Liver (tissue), 9 donors: ENCODE measurements around the gene DFFB. TPM values are rescaled to one million over a fixed set of nuclear protein-coding genes. Genes with fewer than 3 reads are reported as not detected.

Experiments used
- DNase-seq: peaks from one replicate; pipeline ENCODE4 v3.0.0-alpha.2; 2017; ENCODE audit warnings: low spot score
- H3K27ac ChIP-seq, 2 donors: one replicate each; pipeline ENCODE4 v1.7.0; 2013; ENCODE audit warnings: inconsistent platforms in 2 of 2, low read length in 2 of 2, control low read depth in 1 of 2, low read depth in 1 of 2, mild to moderate bottlenecking in 1 of 2
- H3K27me3 ChIP-seq, 4 donors: one replicate each; pipeline versions ENCODE4 v1.6.1 to v1.7.0; 2013; ENCODE audit warnings: low read length in 3 of 4, inconsistent platforms in 1 of 4, mild to moderate bottlenecking in 1 of 4, moderate library complexity in 1 of 4; ENCODE audit not compliant: control insufficient read depth in 4 of 4, insufficient read depth in 4 of 4
- H3K36me3 ChIP-seq, 4 donors: one replicate each; pipeline versions ENCODE4 v1.6.1 to v1.7.0; 2013; ENCODE audit warnings: low read length in 3 of 4, mild to moderate bottlenecking in 3 of 4, low read depth in 1 of 4, moderate library complexity in 1 of 4; ENCODE audit not compliant: control insufficient read depth in 4 of 4, insufficient read depth in 3 of 4
- H3K4me1 ChIP-seq, 4 donors: one replicate each; pipeline versions ENCODE4 v1.6.1 to v1.7.0; 2013; ENCODE audit warnings: low read length in 3 of 4, mild to moderate bottlenecking in 3 of 4, moderate library complexity in 1 of 4; ENCODE audit not compliant: control insufficient read depth in 4 of 4, insufficient read depth in 4 of 4
- H3K4me3 ChIP-seq, 3 donors: one replicate each; pipeline versions ENCODE4 v1.6.1 to v1.7.0; 2013; ENCODE audit warnings: low read length in 3 of 3, control low read depth in 1 of 3, low read depth in 1 of 3, mild to moderate bottlenecking in 1 of 3
- H3K9ac ChIP-seq, 2 donors: one replicate each; pipeline ENCODE4 v1.7.0; 2013; ENCODE audit warnings: low read length in 2 of 2, mild to moderate bottlenecking in 2 of 2, moderate library complexity in 2 of 2, control low read depth in 1 of 2, low read depth in 1 of 2
- H3K9me3 ChIP-seq, 4 donors: one replicate each; pipeline versions ENCODE4 v1.6.1 to v1.7.0; 2013; ENCODE audit warnings: low read length in 3 of 4; ENCODE audit not compliant: control insufficient read depth in 4 of 4
- EGR1 ChIP-seq, 2 donors: IDR thresholded peaks; 2 replicates each; pipeline ENCODE4 v1.6.1; 2016 to 2018; ENCODE audit warnings: antibody characterized with exemption in 2 of 2, low read depth in 2 of 2
- FOXA1 ChIP-seq: IDR thresholded peaks from 2 replicates; pipeline ENCODE4 v1.6.1; 2016; ENCODE audit warnings: antibody characterized with exemption
- FOXA2 ChIP-seq: IDR thresholded peaks from 2 replicates; pipeline ENCODE4 v1.6.1; 2016; ENCODE audit warnings: antibody characterized with exemption
- GABPA ChIP-seq, 2 donors: IDR thresholded peaks in 1 of 2; conservative IDR thresholded peaks in 1 of 2; 2 replicates each; pipeline ENCODE4 v1.6.1; 2016; ENCODE audit warnings: antibody characterized with exemption in 2 of 2, mild to moderate bottlenecking in 1 of 2, moderate library complexity in 1 of 2
- HNF4A ChIP-seq, 2 donors: conservative IDR thresholded peaks; 2 replicates each; pipeline ENCODE4 v1.6.1; 2016; ENCODE audit warnings: antibody characterized with exemption in 2 of 2, mild to moderate bottlenecking in 2 of 2
- HNF4G ChIP-seq: IDR thresholded peaks from 2 replicates; pipeline ENCODE4 v1.6.1; 2016; ENCODE audit warnings: antibody characterized with exemption
- JUND ChIP-seq, 2 donors: IDR thresholded peaks; 2 replicates each; pipeline ENCODE4 v1.6.1; 2016; ENCODE audit warnings: antibody characterized with exemption in 2 of 2
- NR2F2 ChIP-seq: IDR thresholded peaks from 2 replicates; pipeline ENCODE4 v1.6.1; 2016; ENCODE audit warnings: antibody characterized with exemption
- RAD21 ChIP-seq, 2 donors: IDR thresholded peaks; 2 replicates each; pipeline ENCODE4 v1.6.1; 2016; ENCODE audit warnings: antibody characterized with exemption in 2 of 2, mild to moderate bottlenecking in 2 of 2
- RXRA ChIP-seq, 2 donors: IDR thresholded peaks; 2 replicates each; pipeline ENCODE4 v1.6.1; 2017 to 2018; ENCODE audit warnings: antibody characterized with exemption in 2 of 2, mild to moderate bottlenecking in 1 of 2
- SP1 ChIP-seq: IDR thresholded peaks from 2 replicates; pipeline ENCODE4 v1.6.1; 2018; ENCODE audit warnings: antibody characterized with exemption, mild to moderate bottlenecking
- TAF1 ChIP-seq: conservative IDR thresholded peaks from 2 replicates; pipeline ENCODE4 v1.6.1; 2016; ENCODE audit warnings: antibody characterized with exemption, mild to moderate bottlenecking
- YY1 ChIP-seq: IDR thresholded peaks from 2 replicates; pipeline ENCODE4 v1.6.1; 2016; ENCODE audit warnings: antibody characterized with exemption, mild to moderate bottlenecking
- WGBS: extraction: QIAGEN DNeasy Blood & Tissue Kit; methylation state at CpG from one replicate; pipeline ENCODE4 v1.1.7; 2013; 5-methylcytosine and 5-hydroxymethylcytosine counted together
- polyA plus RNA-seq, 2 donors: library from polyadenylated mRNA; stranded (reverse) in 1 of 2; unstranded in 1 of 2; fragments of 200-250 nt in 1 of 2; fragments of >200 nt in 1 of 2; fragmentation: Nextera tagmentation in 1 of 2; extraction: Ambion mirVana in 1 of 2; gene quantifications; one replicate each; pipeline versions ENCODE4 v1.2.1 to v1.2.3, GENCODE V29; 2013 to 2015
- total RNA-seq, 2 donors: library from RNA; depleted of rRNA; stranded (reverse); fragments of >200 nt; gene quantifications; one replicate each; pipeline ENCODE4 v1.2.3, GENCODE V29; 2014
- TF ChIP-seq, protein P1 (sequence below): IDR thresholded peaks from 2 replicates; pipeline ENCODE4 v1.6.1; 2016; ENCODE audit warnings: antibody characterized with exemption, mild to moderate bottlenecking
- TF ChIP-seq, protein P2 (sequence below): IDR thresholded peaks from 2 replicates; pipeline ENCODE4 v1.6.1; 2016; ENCODE audit warnings: antibody characterized with exemption
- TF ChIP-seq, protein P3 (sequence below): IDR thresholded peaks from 2 replicates; pipeline ENCODE4 v1.6.1; 2016; ENCODE audit warnings: antibody characterized with exemption
- TF ChIP-seq, protein P4 (sequence below): fragments of 150-350 bp; IDR thresholded peaks from 2 replicates; pipeline ENCODE4 v1.5.1; 2017; ENCODE audit warnings: improper control_type of control experiment, low read depth, low read length; ENCODE audit not compliant: missing input control
- TF ChIP-seq, protein P5 (sequence below): IDR thresholded peaks from 2 replicates; pipeline ENCODE4 v1.6.1; 2016; ENCODE audit warnings: antibody characterized with exemption
- donor health status: healthy.
- donor health status: healthy.
- donor health status: healthy.
- donor health status: healthy.
- donor health status: healthy.

Gene DFFB
- total and polyA plus RNA-seq, 4 donors = 0.92 to 6.1 (median 2.9) TPM

DNA sequence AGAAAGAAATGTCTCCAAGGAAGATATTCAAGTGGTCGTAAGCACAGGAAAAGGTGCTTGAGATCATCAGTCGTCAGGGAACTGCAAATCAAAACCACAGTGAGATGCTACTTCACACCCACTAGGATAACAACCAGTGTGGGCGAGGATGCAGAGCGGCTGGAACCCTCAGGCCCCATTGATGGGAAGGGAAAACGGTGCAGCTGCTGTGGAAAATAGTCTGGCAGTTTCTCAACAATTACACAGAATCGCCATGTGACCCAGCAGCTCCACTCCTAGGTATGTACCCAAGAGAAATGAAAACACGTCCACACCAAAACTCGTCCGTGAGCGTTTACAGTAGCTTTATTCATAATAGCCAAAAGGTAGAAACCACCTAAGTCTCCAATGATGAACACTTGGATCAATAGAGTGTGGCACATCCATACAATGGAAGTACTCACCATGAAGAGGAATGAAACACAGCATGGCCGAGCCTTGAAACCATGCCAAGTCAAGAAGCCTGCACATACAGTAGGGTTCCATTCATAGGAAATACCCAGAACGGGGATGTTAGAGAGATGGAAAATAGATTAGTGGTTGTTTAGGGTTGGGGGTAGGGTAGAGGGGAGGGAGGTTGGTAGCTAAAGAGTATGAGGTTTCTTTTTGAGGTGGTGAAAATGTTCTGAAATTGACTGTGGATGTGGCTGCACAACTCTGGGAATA is 6.1 kb downstream of the DFFB start:
- no peaks in the 10 kb centered on the region for H3K27me3 ChIP-seq
- TF ChIP-seq, protein P1, sequence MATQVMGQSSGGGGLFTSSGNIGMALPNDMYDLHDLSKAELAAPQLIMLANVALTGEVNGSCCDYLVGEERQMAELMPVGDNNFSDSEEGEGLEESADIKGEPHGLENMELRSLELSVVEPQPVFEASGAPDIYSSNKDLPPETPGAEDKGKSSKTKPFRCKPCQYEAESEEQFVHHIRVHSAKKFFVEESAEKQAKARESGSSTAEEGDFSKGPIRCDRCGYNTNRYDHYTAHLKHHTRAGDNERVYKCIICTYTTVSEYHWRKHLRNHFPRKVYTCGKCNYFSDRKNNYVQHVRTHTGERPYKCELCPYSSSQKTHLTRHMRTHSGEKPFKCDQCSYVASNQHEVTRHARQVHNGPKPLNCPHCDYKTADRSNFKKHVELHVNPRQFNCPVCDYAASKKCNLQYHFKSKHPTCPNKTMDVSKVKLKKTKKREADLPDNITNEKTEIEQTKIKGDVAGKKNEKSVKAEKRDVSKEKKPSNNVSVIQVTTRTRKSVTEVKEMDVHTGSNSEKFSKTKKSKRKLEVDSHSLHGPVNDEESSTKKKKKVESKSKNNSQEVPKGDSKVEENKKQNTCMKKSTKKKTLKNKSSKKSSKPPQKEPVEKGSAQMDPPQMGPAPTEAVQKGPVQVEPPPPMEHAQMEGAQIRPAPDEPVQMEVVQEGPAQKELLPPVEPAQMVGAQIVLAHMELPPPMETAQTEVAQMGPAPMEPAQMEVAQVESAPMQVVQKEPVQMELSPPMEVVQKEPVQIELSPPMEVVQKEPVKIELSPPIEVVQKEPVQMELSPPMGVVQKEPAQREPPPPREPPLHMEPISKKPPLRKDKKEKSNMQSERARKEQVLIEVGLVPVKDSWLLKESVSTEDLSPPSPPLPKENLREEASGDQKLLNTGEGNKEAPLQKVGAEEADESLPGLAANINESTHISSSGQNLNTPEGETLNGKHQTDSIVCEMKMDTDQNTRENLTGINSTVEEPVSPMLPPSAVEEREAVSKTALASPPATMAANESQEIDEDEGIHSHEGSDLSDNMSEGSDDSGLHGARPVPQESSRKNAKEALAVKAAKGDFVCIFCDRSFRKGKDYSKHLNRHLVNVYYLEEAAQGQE = no peak
- TF ChIP-seq RXRA (IDR thresholded peaks at IDR 0.05) = no peak
- 91% methylated on average over 12 of the region's 12 CpGs for WGBS
- H3K4me3 ChIP-seq = no peak overlapping the region
- no peak overlapping the region for H3K27ac ChIP-seq
- H3K9ac ChIP-seq = no peak overlapping the region
- peaks cover 0 to 10% (median 4%) of the 10 kb centered on the region in 4 donors for H3K36me3 ChIP-seq
- H3K4me1 ChIP-seq = peaks cover 2 to 4% (median 3%) of the 10 kb centered on the region in 4 donors
- DNase-seq = no peak
- no peaks in the 10 kb centered on the region for H3K9me3 ChIP-seq

DNA sequence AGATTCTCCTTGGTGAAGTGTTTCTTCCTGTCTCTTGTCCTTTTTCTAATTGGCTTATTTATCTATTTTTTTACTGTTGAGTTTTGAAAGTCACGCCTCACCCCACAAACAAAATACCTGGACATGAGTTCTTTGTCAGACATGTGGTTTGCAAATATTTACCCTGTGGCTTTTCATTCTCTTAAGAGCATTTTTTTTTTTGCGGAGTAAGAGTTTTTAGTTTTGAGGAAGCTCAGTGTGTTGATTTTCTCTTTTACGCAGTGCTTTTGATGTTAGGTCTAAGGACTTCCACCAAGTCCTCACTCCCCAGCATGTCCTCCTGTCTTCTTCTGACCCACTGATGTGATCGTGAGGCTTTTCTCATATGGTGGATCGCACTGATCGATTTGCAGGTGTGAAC is 7.6 kb downstream of the DFFB start:
- Histone ChIP-seq H3K36me3 (peaks cover 4 to 20% (median 5%) of the 10 kb centered on the region in 4 donors), H3K4me3 (no peak overlapping the region), H3K27ac (no peak overlapping the region), H3K9ac (no peak overlapping the region), H3K4me1 (no peaks in the 10 kb centered on the region), H3K27me3 (no peaks in the 10 kb centered on the region), H3K9me3 (no peaks in the 10 kb centered on the region)
- TF ChIP-seq, protein P2, sequence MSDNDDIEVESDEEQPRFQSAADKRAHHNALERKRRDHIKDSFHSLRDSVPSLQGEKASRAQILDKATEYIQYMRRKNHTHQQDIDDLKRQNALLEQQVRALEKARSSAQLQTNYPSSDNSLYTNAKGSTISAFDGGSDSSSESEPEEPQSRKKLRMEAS = no peak
- TF ChIP-seq HNF4G (no peak), FOXA1 (no peak), RXRA (IDR thresholded peaks at IDR 0.05) (no peak), RAD21 (IDR thresholded peaks at IDR 0.05) (no peak), YY1 (no peak), FOXA2 (no peak), JUND (IDR thresholded peaks at IDR 0.05) (no peak), HNF4A (conservative IDR thresholded peaks at IDR 0.05) (no peak), EGR1 (IDR thresholded peaks at IDR 0.05; ENCODE audit: low read depth in 2 of 2) (no peak), GABPA (IDR thresholded peaks at IDR 0.05 in 1 of 2, conservative IDR thresholded peaks at IDR 0.05 in 1 of 2) (no peak), SP1 (no peak), NR2F2 (no peak), TAF1 (no peak)
- TF ChIP-seq, protein P3, sequence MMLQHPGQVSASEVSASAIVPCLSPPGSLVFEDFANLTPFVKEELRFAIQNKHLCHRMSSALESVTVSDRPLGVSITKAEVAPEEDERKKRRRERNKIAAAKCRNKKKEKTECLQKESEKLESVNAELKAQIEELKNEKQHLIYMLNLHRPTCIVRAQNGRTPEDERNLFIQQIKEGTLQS = no peak
- TF ChIP-seq, protein P1 = no peak
- TF ChIP-seq, protein P4, sequence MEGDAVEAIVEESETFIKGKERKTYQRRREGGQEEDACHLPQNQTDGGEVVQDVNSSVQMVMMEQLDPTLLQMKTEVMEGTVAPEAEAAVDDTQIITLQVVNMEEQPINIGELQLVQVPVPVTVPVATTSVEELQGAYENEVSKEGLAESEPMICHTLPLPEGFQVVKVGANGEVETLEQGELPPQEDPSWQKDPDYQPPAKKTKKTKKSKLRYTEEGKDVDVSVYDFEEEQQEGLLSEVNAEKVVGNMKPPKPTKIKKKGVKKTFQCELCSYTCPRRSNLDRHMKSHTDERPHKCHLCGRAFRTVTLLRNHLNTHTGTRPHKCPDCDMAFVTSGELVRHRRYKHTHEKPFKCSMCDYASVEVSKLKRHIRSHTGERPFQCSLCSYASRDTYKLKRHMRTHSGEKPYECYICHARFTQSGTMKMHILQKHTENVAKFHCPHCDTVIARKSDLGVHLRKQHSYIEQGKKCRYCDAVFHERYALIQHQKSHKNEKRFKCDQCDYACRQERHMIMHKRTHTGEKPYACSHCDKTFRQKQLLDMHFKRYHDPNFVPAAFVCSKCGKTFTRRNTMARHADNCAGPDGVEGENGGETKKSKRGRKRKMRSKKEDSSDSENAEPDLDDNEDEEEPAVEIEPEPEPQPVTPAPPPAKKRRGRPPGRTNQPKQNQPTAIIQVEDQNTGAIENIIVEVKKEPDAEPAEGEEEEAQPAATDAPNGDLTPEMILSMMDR = no peak
- TF ChIP-seq, protein P5, sequence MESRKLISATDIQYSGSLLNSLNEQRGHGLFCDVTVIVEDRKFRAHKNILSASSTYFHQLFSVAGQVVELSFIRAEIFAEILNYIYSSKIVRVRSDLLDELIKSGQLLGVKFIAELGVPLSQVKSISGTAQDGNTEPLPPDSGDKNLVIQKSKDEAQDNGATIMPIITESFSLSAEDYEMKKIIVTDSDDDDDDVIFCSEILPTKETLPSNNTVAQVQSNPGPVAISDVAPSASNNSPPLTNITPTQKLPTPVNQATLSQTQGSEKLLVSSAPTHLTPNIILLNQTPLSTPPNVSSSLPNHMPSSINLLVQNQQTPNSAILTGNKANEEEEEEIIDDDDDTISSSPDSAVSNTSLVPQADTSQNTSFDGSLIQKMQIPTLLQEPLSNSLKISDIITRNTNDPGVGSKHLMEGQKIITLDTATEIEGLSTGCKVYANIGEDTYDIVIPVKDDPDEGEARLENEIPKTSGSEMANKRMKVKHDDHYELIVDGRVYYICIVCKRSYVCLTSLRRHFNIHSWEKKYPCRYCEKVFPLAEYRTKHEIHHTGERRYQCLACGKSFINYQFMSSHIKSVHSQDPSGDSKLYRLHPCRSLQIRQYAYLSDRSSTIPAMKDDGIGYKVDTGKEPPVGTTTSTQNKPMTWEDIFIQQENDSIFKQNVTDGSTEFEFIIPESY = no peak
- WGBS = 86% methylated on average over 6 of the region's 6 CpGs
- DNase-seq = no peak
